NCI-H2107 (cell line): ENCODE results near the gene IRGM.

Source experiments
- DNase-seq: peaks from one replicate; lab custom pipeline; 2025; lab: John Stamatoyannopoulos, UW

The IRGM gene

DNA sequence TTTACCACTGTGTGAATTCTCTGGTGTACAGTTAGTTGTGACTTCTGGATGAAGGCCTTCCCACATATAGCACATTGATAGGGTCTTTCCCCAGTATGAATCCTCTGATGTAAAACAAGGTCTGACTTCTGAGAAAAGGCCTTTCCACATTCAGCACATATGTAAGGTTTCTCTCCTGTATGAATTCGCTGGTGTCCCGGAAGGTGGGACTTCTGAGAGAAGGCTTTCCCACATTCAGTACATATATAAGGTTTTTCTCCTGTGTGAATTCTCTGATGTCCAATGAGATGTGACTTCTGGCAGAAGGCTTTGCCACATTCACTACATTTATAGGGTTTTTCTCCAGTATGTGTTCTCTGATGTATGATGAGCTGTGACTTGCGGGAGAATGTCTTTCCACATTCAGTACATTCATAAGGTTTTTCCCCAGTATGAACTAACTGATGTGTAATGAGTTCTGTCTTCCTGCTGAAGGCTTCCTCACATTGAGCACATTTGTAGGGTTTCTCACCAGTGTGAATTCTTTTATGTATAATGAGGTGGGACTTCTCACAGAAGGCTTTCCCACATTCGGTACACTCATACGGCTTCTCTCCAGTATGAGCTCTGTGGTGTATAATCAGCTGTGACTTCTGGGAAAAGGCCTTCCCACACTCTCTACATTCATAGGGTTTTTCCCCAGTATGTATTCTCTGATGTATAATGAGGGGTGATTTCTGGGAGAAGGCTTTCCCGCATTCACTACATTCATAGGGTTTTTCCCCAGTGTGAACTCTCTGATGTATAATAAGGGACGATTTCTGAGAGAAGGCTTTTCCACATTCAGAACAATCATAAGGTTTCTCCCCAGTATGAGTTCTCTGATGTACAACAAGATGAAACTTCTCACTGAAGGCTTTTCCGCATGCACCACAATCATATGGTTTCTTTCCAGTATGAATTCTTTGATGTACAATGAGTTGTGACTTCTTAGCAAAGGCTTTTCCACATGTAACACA, 49.4 kb downstream of the IRGM start:
- no peak for DNase-seq
